Activated CD4-positive, alpha-beta memory T cell treated with anti-CD3 and anti-CD28 coated beads for 36 hours (primary cell): ENCODE data around the gene CTNNA1. TPM values are rescaled to one million over a fixed set of nuclear protein-coding genes. Genes with fewer than 3 reads are reported as not detected.
"Not testable (repeated sequence)": the region's sequence is repeated elsewhere in the genome, so short reads cannot be mapped to it uniquely, and the experiment has no call there.

Source experiments
- CTCF ChIA-PET: fragments of 350-600 bp; sonication (Branson Sonifier 250); formaldehyde crosslinking; loops from one replicate; lab custom pipeline; 2021; ENCODE audit warnings: antibody characterized with exemption, inconsistent platforms; lab: Charles Lee
- POLR2A ChIA-PET: fragments of 350-600 bp; sonication (Branson Sonifier 250); formaldehyde crosslinking; loops from one replicate; lab custom pipeline; 2021; ENCODE audit warnings: antibody characterized with exemption; lab: Charles Lee
- DNase-seq: peaks from one replicate; pipeline ENCODE4 v3.0.0-alpha.2; 2020
- H3K27ac Mint-ChIP-seq: one replicate; pipeline ENCODE4 v1.8.0; 2021; ENCODE audit warnings: mixed read lengths
- H3K27me3 Mint-ChIP-seq: one replicate; pipeline ENCODE4 v1.8.0; 2021; ENCODE audit warnings: mixed read lengths
- H3K36me3 Mint-ChIP-seq: one replicate; pipeline ENCODE4 v1.8.0; 2021; ENCODE audit warnings: mixed read lengths
- H3K4me1 Mint-ChIP-seq: one replicate; pipeline ENCODE4 v1.8.0; 2021; ENCODE audit warnings: low read depth, mixed read lengths
- H3K4me3 Mint-ChIP-seq: one replicate; pipeline ENCODE4 v1.8.0; 2021; ENCODE audit warnings: mild to moderate bottlenecking, mixed read lengths
- H3K9me3 Mint-ChIP-seq: one replicate; pipeline ENCODE4 v1.8.0; 2021; ENCODE audit warnings: mixed read lengths
- intact Hi-C: fragments of 100-400 bp; cut with micrococcal nuclease; formaldehyde crosslinking; loops from one replicate; pipeline ENCODE4 v1.15.1; 2023
- total RNA-seq, 2 experiments: library from RNA; stranded (reverse); gene quantifications; one replicate each; pipeline ENCODE4 v1.2.3, GENCODE V29; 2021

The CTNNA1 gene
- total RNA-seq, 2 experiments from 2014 or later: 82.8 to 89.5 TPM

- H3K4me1 Mint-ChIP-seq: peaks cover 5% of the 10 kb centered on the region
- intact Hi-C loops: loop anchor here (1.0 kb wide), 1 partner anchor 437 kb away; no protein-coding TSS in a partner anchor
Observed at GRCh38 chr5:138824924-138825863, 72.0 kb downstream of the CTNNA1 start.

GRCh38 chr5:138828556-138828955, 75.3 kb downstream of the CTNNA1 start:
- no peak overlapping the region for H3K4me3 Mint-ChIP-seq
- ChIA-PET CTCF (no interaction called here), POLR2A (no interaction called here)
- no peak overlapping the region for H3K27ac Mint-ChIP-seq
- peaks cover 7% of the 10 kb centered on the region for H3K36me3 Mint-ChIP-seq
- no peak for DNase-seq
- peaks cover 7% of the 10 kb centered on the region for H3K4me1 Mint-ChIP-seq
- H3K9me3 Mint-ChIP-seq: no peaks in the 10 kb centered on the region
- H3K27me3 Mint-ChIP-seq: no peaks in the 10 kb centered on the region
- intact Hi-C loops: no loop called here

More at GRCh38 chr5:138824924-138825863, 72.0 kb downstream of the CTNNA1 start:
- Mint-ChIP-seq H3K36me3 (peaks cover 7% of the 10 kb centered on the region), H3K9me3 (no peaks in the 10 kb centered on the region), H3K4me3 (no peak overlapping the region), H3K27ac (no peak overlapping the region), H3K27me3 (peaks cover 2% of the 10 kb centered on the region)
- ChIA-PET POLR2A (interaction anchor here (0.7 kb wide), 1 partner anchor 883 kb away, joined by 3 read pairs; no protein-coding TSS in a partner anchor), CTCF (interaction anchor here (0.6 to 2.3 kb wide), 30 partner anchors 9 to 577 kb away, joined by 3 to 15 read pairs (median 4); no protein-coding TSS in a partner anchor)
- DNase-seq: no peak

GRCh38 chr5:138829341-138829740, 76.1 kb downstream of the CTNNA1 start:
- no peak for DNase-seq
- intact Hi-C loops: no loop called here
- Mint-ChIP-seq H3K9me3 (no peaks in the 10 kb centered on the region), H3K36me3 (peaks cover 7% of the 10 kb centered on the region), H3K4me1 (peaks cover 7% of the 10 kb centered on the region), H3K27ac (no peak overlapping the region), H3K27me3 (no peaks in the 10 kb centered on the region), H3K4me3 (no peak overlapping the region)
- ChIA-PET POLR2A (interaction anchor here (0.7 kb wide), 1 partner anchor 24 kb away, joined by 3 read pairs; no protein-coding TSS in a partner anchor), CTCF (interaction anchor here (0.7 kb wide), 1 partner anchor 191 kb away, joined by 5 read pairs; no protein-coding TSS in a partner anchor)

GRCh38 chr5:138831703-138832102, 78.5 kb downstream of the CTNNA1 start:
- CTCF ChIA-PET: no interaction called here
- no peak for DNase-seq
- Mint-ChIP-seq H3K36me3 (peaks cover 7% of the 10 kb centered on the region), H3K9me3 (no peaks in the 10 kb centered on the region), H3K27me3 (no peaks in the 10 kb centered on the region), H3K27ac (no peak overlapping the region), H3K4me3 (no peak overlapping the region), H3K4me1 (peaks cover 3% of the 10 kb centered on the region)
- POLR2A ChIA-PET: no interaction called here
- intact Hi-C loops: no loop called here

- DNase-seq: no peak
- POLR2A ChIA-PET: no interaction called here
- Mint-ChIP-seq H3K27me3 (no peaks in the 10 kb centered on the region), H3K9me3 (no peaks in the 10 kb centered on the region), H3K36me3 (peaks cover 7% of the 10 kb centered on the region), H3K4me1 (peaks cover 3% of the 10 kb centered on the region), H3K4me3 (no peak overlapping the region), H3K27ac (no peak overlapping the region)
- intact Hi-C loops: no loop called here
- CTCF ChIA-PET: no interaction called here
Observed at GRCh38 chr5:138832218-138832617, 79.0 kb downstream of the CTNNA1 start.

- ChIA-PET POLR2A (no interaction called here), CTCF (no interaction called here)
- H3K4me1 Mint-ChIP-seq: peaks cover 3% of the 10 kb centered on the region
- H3K36me3 Mint-ChIP-seq: peaks cover 4% of the 10 kb centered on the region
- no peaks in the 10 kb centered on the region for H3K27me3 Mint-ChIP-seq
- intact Hi-C loops: no loop called here
- no peak for DNase-seq
- H3K4me3 Mint-ChIP-seq: no peak overlapping the region
- H3K9me3 Mint-ChIP-seq: no peaks in the 10 kb centered on the region
- no peak overlapping the region for H3K27ac Mint-ChIP-seq
Observed at GRCh38 chr5:138833080-138833479, 79.9 kb downstream of the CTNNA1 start.

GRCh38 chr5:138833726-138834480, 80.7 kb downstream of the CTNNA1 start:
- POLR2A ChIA-PET: no interaction called here
- CTCF ChIA-PET: interaction anchor here (1.8 to 2.4 kb wide), 2 partner anchors 9 to 44 kb away, joined by 5 to 15 read pairs; no protein-coding TSS in a partner anchor
- Mint-ChIP-seq H3K27me3 (no peaks in the 10 kb centered on the region), H3K4me1 (peaks cover 3% of the 10 kb centered on the region), H3K4me3 (no peak overlapping the region), H3K36me3 (peaks cover 4% of the 10 kb centered on the region), H3K9me3 (no peaks in the 10 kb centered on the region), H3K27ac (no peak overlapping the region)
- DNase-seq: no peak
- intact Hi-C loops: no loop called here

- intact Hi-C loops, H3K4me1 Mint-ChIP-seq, H3K9me3 Mint-ChIP-seq, H3K36me3 Mint-ChIP-seq, H3K4me3 Mint-ChIP-seq, H3K27me3 Mint-ChIP-seq, DNase-seq, H3K27ac Mint-ChIP-seq, POLR2A ChIA-PET: not testable (repeated sequence)
- CTCF ChIA-PET: interaction anchor here (0.6 to 2.4 kb wide), 3 partner anchors 10 to 45 kb away, joined by 3 to 15 read pairs (median 5); no protein-coding TSS in a partner anchor
Observed at GRCh38 chr5:138834853-138835252, 81.6 kb downstream of the CTNNA1 start.

GRCh38 chr5:138837160-138837559, 83.9 kb downstream of the CTNNA1 start:
- H3K27ac Mint-ChIP-seq: no peak overlapping the region
- ChIA-PET CTCF (interaction anchor here (1.0 kb wide), 1 partner anchor 12 kb away, joined by 3 read pairs; no protein-coding TSS in a partner anchor), POLR2A (no interaction called here)
- H3K4me1 Mint-ChIP-seq: peaks cover 1% of the 10 kb centered on the region
- H3K27me3 Mint-ChIP-seq: no peaks in the 10 kb centered on the region
- H3K36me3 Mint-ChIP-seq: no peaks in the 10 kb centered on the region
- intact Hi-C loops: no loop called here
- no peak for DNase-seq
- H3K9me3 Mint-ChIP-seq: no peaks in the 10 kb centered on the region
- no peak overlapping the region for H3K4me3 Mint-ChIP-seq

GRCh38 chr5:138840103-138840502, 86.9 kb downstream of the CTNNA1 start:
- no peak for DNase-seq
- Mint-ChIP-seq H3K27me3 (no peaks in the 10 kb centered on the region), H3K27ac (no peak overlapping the region), H3K4me1 (peaks cover 5% of the 10 kb centered on the region), H3K9me3 (no peaks in the 10 kb centered on the region), H3K4me3 (no peak overlapping the region), H3K36me3 (no peaks in the 10 kb centered on the region)
- POLR2A ChIA-PET: no interaction called here
- CTCF ChIA-PET: interaction anchor here (1.2 kb wide), 1 partner anchor 50 kb away, joined by 3 read pairs; no protein-coding TSS in a partner anchor
- intact Hi-C loops: no loop called here

- Mint-ChIP-seq H3K27me3 (no peaks in the 10 kb centered on the region), H3K4me3 (no peak overlapping the region), H3K4me1 (peaks cover 5% of the 10 kb centered on the region), H3K9me3 (no peaks in the 10 kb centered on the region), H3K36me3 (no peaks in the 10 kb centered on the region), H3K27ac (no peak overlapping the region)
- no peak for DNase-seq
- intact Hi-C loops: no loop called here
- CTCF ChIA-PET: no interaction called here
- POLR2A ChIA-PET: no interaction called here
Observed at GRCh38 chr5:138841531-138841930, 88.3 kb downstream of the CTNNA1 start.
